Common myeloid progenitor, CD34-positive (primary cell): Measurements from ENCODE around the gene RHEBL1.

ENCODE experiments used
- CTCF ChIA-PET: fragments of 350-600 bp; sonication (Branson Sonifier 250); formaldehyde crosslinking; loops from one replicate; lab custom pipeline; 2021; ENCODE audit warnings: antibody characterized with exemption; lab: Charles Lee
- POLR2A ChIA-PET: fragments of 350-600 bp; sonication (Branson Sonifier 250); formaldehyde crosslinking; loops from one replicate; lab custom pipeline; 2021; ENCODE audit warnings: antibody characterized with exemption; lab: Charles Lee
- DNase-seq, 3 donors: peaks; one replicate each; pipeline versions ENCODE4 v3.0.0 to v3.0.0-alpha.2; 2013
- H3K27ac ChIP-seq, 2 experiments: 1 replicate in 1 of 2; 2 replicates in 1 of 2; pipeline ENCODE4 v1.7.0; 2013; ENCODE audit warnings: inconsistent platforms in 2 of 2, low read length in 2 of 2, mild to moderate bottlenecking in 2 of 2, low read depth in 1 of 2, moderate library complexity in 1 of 2; ENCODE audit not compliant: severe bottlenecking in 2 of 2, insufficient read depth in 1 of 2, poor library complexity in 1 of 2
- H3K27me3 ChIP-seq, 5 experiments: replicated peaks in 2 of 5; 1 replicate in 3 of 5; 2 replicates in 2 of 5; pipeline versions ENCODE4 v1.6.1 to v1.7.0; 2013; ENCODE audit warnings: low read length in 4 of 5, mild to moderate bottlenecking in 2 of 5, moderate library complexity in 2 of 5, inconsistent platforms in 1 of 5; ENCODE audit not compliant: insufficient read depth in 5 of 5, control insufficient read depth in 4 of 5
- H3K36me3 ChIP-seq, 4 experiments: 1 replicate in 2 of 4; 2 replicates in 2 of 4; pipeline versions ENCODE4 v1.6.1 to v1.7.0; 2013; ENCODE audit warnings: low read length in 3 of 4, control low read depth in 1 of 4, mild to moderate bottlenecking in 1 of 4; ENCODE audit not compliant: control insufficient read depth in 4 of 4, insufficient read depth in 4 of 4
- H3K4me1 ChIP-seq, 4 experiments: 1 replicate in 3 of 4; 2 replicates in 1 of 4; pipeline versions ENCODE4 v1.6.1 to v1.7.1; 2013; ENCODE audit warnings: low read length in 3 of 4, mild to moderate bottlenecking in 3 of 4, control low read depth in 1 of 4, inconsistent platforms in 1 of 4, moderate library complexity in 1 of 4; ENCODE audit not compliant: control insufficient read depth in 4 of 4, insufficient read depth in 4 of 4; ENCODE audit errors: control extremely low read depth in 1 of 4
- H3K4me3 ChIP-seq, 7 experiments: 1 replicate in 4 of 7; 2 replicates in 3 of 7; pipeline versions ENCODE4 v1.5.1 to v1.7.0; 2013; ENCODE audit warnings: mild to moderate bottlenecking in 7 of 7, low read length in 6 of 7, moderate library complexity in 6 of 7, inconsistent platforms in 2 of 7, low read depth in 2 of 7, control low read depth in 1 of 7; ENCODE audit not compliant: insufficient read depth in 4 of 7, control insufficient read depth in 1 of 7; ENCODE audit errors: extremely low read depth in 1 of 7
- H3K9me3 ChIP-seq, 5 experiments: 1 replicate in 4 of 5; 2 replicates in 1 of 5; pipeline versions ENCODE4 v1.6.1 to v1.7.1; 2013; ENCODE audit warnings: low read length in 4 of 5, mild to moderate bottlenecking in 2 of 5, inconsistent platforms in 1 of 5, low read depth in 1 of 5, moderate library complexity in 1 of 5; ENCODE audit not compliant: control insufficient read depth in 4 of 5, insufficient read depth in 2 of 5; ENCODE audit errors: control extremely low read depth in 1 of 5
- WGBS: methylation state at CpG from one replicate; pipeline ENCODE4 v1.1.5; 2013; ENCODE audit not compliant: insufficient coverage; 5-methylcytosine and 5-hydroxymethylcytosine counted together

The RHEBL1 gene

DNA sequence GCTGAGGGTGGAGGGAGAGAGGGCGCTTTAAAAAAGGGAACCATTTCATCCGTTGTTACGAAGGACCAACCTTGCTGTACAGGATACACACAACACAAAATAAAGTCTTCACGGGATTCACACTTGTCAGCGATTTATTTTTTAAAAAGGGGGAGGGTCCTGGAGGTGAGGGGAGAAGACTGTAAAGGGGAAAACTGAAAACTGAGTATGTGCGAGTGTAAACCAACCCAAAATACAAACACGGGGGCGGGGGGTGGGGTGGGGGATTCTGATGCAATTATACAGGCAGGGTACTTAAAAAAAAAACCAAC is 50.7 kb downstream of the RHEBL1 start:
- no peak for DNase-seq
- Histone ChIP-seq H3K4me3 (peak overlapping the region in 6 of 7 experiments; percentile 62 to 97 (median 88)), H3K9me3 (no peaks in the 10 kb centered on the region), H3K27ac (peak overlapping the region; percentile 97 to 98), H3K27me3 (no peaks in the 10 kb centered on the region), H3K4me1 (peaks cover 7 to 33% (median 28%) of the 10 kb centered on the region in 4 experiments), H3K36me3 (peaks cover 8 to 33% (median 25%) of the 10 kb centered on the region in 4 experiments)
- no CpG with 5 or more reads among the region's 8 CpGs for WGBS
- ChIA-PET CTCF (interaction anchor here (0.7 to 8.6 kb wide), 13 partner anchors 10 to 96 kb away, joined by 3 to 148 read pairs (median 9); partner anchors contain the start of gene DDN), POLR2A (interaction anchor here (0.6 to 6.0 kb wide), 5 partner anchors 10 to 27 kb away, joined by 3 to 104 read pairs (median 4); partner anchors contain the start of gene DDN)

DNA sequence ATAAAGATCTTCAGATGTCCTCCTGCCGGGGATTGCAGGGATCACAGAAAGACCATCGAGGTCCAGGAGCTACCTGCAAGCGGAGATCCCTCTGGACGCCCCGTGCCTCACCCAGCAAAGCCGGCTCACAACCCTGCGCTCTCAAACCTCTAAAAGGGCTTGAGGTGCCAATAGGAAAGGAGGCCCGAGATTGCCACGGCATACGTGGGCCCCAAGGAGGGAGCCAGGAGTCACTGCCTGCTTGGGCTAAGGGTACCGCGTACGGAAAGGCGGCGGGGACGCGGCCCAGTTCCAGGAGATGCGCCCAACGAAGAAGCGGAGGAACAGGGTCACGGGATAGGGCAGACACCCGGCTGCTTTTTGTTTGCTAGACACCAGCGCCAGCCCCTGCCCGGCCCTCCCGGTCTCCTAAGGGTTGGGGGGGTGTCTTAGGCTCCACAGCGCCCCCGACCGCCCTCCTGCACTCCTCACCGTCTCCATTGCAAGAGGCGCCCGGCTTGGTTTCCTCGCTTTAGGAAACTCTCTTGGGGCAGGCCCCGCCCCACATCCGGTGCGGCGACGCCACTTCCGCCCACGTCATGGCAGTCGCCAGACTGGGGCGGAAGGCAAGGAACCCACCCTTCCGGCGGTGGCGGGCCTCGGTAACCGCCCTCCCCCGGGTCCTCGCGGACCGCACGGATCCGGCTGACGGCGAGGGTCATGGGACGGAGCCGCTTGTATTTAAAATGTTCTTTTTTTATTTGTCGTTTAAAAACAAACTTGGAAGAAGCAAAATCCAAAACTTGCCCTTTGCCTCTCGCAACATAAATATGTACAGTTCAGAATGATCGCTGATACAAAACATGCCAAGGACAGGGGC is 51.3 kb downstream of the RHEBL1 start, which contains the start of gene PRKAG1:
Gene PRKAG1, minus strand, starts transcription at position 516 of the 859 bp plus-strand sequence. Its CDS starts 36 bp downstream, at position 480.
- Histone ChIP-seq H3K9me3 (no peaks in the 10 kb centered on the region), H3K27ac (peak within 1 kb of the TSS; percentile 97 to 98), H3K4me1 (peaks cover 7 to 33% (median 28%) of the 10 kb centered on the region in 4 experiments), H3K4me3 (peak within 1 kb of the TSS; percentile 83 to 97 (median 89)), H3K27me3 (no peaks in the 10 kb centered on the region), H3K36me3 (peaks cover 8 to 27% (median 20%) of the 10 kb centered on the region in 4 experiments)
- ChIA-PET POLR2A (interaction anchor here (0.6 to 6.0 kb wide), 6 partner anchors 9 to 249 kb away, joined by 3 to 104 read pairs (median 4); partner anchors contain the start of gene DDN), CTCF (interaction anchor here (1.2 to 11.0 kb wide), 9 partner anchors 9 to 41 kb away, joined by 4 to 271 read pairs (median 16); partner anchors contain the start of genes DDN and WNT1)
- peak; percentile 100 for DNase-seq
- WGBS: under 1% methylated on average over 41 of the region's 59 CpGs

DNA sequence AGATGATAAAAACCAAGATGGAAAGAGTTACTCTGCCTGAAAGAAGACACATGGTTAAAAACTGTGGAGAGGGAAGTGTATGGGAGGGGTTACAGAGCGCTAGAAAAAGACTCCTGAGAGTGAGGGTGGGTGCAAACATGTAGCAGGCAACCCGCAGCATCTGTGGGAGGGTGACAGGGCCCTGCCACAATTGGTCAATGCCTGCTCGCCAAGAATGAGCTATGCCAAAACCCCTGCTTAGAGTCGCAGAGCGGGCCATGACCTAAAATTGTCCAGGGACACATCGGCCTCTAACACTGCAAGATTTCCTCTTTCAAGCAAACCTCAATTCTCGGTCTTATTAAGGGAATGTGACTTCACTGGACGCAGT is 51.9 kb downstream of the RHEBL1 start:
- Histone ChIP-seq H3K27me3 (no peaks in the 10 kb centered on the region), H3K9me3 (no peaks in the 10 kb centered on the region), H3K36me3 (peaks cover 8 to 25% (median 15%) of the 10 kb centered on the region in 4 experiments), H3K27ac (peak overlapping the region; percentile 92 to 98), H3K4me1 (peaks cover 7 to 33% (median 28%) of the 10 kb centered on the region in 4 experiments), H3K4me3 (peak overlapping the region; percentile 83 to 97 (median 89))
- WGBS: 3% methylated on average over 8 of the region's 8 CpGs
- no peak for DNase-seq
- CTCF ChIA-PET: interaction anchor here (1.6 to 11.0 kb wide), 4 partner anchors 19 to 37 kb away, joined by 5 to 271 read pairs (median 40); partner anchors contain the start of genes DDN and WNT1
- POLR2A ChIA-PET: interaction anchor here (0.6 to 6.0 kb wide), 4 partner anchors 12 to 249 kb away, joined by 3 to 104 read pairs (median 4); partner anchors contain the start of gene DDN

- Histone ChIP-seq H3K9me3 (no peaks in the 10 kb centered on the region), H3K36me3 (peaks cover 2 to 17% (median 8%) of the 10 kb centered on the region in 4 experiments), H3K27me3 (no peaks in the 10 kb centered on the region), H3K4me3 (no peak overlapping the region), H3K4me1 (peaks cover 7 to 26% (median 23%) of the 10 kb centered on the region in 4 experiments), H3K27ac (no peak overlapping the region)
- DNase-seq: no peak
- POLR2A ChIA-PET: interaction anchor here (6.0 kb wide), 1 partner anchor 16 kb away, joined by 104 read pairs; the partner anchor contains the start of gene DDN
- CTCF ChIA-PET: interaction anchor here (0.8 to 11.0 kb wide), 9 partner anchors 8 to 332 kb away, joined by 3 to 271 read pairs (median 12); partner anchors contain the start of genes DDN and WNT1
- 100% methylated on average over 1 of the region's 1 CpG for WGBS
Measured at GRCh38 chr12:49015196-49015595, 54.6 kb downstream of the RHEBL1 start.
